Adipose tissue (tissue), 3 donors: Measurements from ENCODE around the gene CRYGN. TPM values are rescaled to one million over a fixed set of nuclear protein-coding genes. Genes with fewer than 3 reads are reported as not detected.

ENCODE experiments used
- H3K27ac ChIP-seq: one replicate; pipeline ENCODE4 v1.5.1; 2013; ENCODE audit warnings: low read depth, low read length
- WGBS, 3 donors: extraction: QIAGEN DNeasy Blood & Tissue Kit; methylation state at CpG; one replicate each; pipeline ENCODE4 v1.1.7; 2013; 5-methylcytosine and 5-hydroxymethylcytosine counted together
- polyA plus RNA-seq, 3 donors: library from polyadenylated mRNA; stranded (reverse); fragments of 200-250 nt; gene quantifications; one replicate each; pipeline ENCODE4 v1.2.3, GENCODE V29; 2013
- donor health status: healthy with polysubstance abuse.
- donor health status: Bipolar disorder and iron deficiency.
- donor health status: healthy.

Gene CRYGN
- polyA plus RNA-seq, 3 donors, result 0.34 to 0.68 TPM; not detected in 1

GRCh38 chr7:151447312-151447711 is 7.4 kb upstream of the CRYGN start:
- H3K27ac ChIP-seq, result no peak overlapping the region
- 95 to 98% (median 98%) methylated on average over 18 of the region's 18 CpGs for WGBS, 3 donors

DNA sequence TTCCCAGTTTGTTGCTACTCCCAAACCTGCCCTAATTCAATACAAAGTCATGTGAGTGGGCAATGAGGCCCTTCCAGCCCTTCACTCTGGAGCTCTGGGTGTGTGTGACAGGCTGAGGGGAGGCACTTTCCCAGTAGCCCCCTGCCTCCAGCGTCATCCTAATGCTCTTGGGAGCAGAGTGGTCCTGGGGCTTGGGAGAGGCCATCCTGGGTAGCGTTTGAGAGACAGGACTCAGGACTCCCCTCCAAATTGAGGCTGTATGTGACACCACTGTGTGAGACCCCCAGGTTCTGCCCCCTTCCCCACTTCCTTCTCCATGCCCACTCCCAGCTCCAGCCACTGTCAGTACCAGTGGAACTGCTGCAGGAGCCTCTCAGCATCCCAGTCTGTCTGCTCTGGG is 6.5 kb upstream of the CRYGN start:
- 87 to 95% (median 91%) methylated on average over 2 of the region's 2 CpGs for WGBS, 3 donors
- H3K27ac ChIP-seq, result no peak overlapping the region

- WGBS, 3 donors, result 82 to 97% (median 96%) methylated on average over 1 of the region's 1 CpG
- no peak overlapping the region for H3K27ac ChIP-seq
Measured at GRCh38 chr7:151444632-151445031, 4.7 kb upstream of the CRYGN start.

- WGBS, 3 donors, result 64 to 83% (median 73%) methylated on average over 10 of the region's 10 CpGs
- no peak overlapping the region for H3K27ac ChIP-seq
Measured at GRCh38 chr7:151442776-151443496, 3.0 kb upstream of the CRYGN start.

GRCh38 chr7:151440799-151441445 is 981 bp upstream of the CRYGN start:
- H3K27ac ChIP-seq, result no peak overlapping the region
- 43 to 61% (median 57%) methylated on average over 10 of the region's 10 CpGs for WGBS, 3 donors

DNA sequence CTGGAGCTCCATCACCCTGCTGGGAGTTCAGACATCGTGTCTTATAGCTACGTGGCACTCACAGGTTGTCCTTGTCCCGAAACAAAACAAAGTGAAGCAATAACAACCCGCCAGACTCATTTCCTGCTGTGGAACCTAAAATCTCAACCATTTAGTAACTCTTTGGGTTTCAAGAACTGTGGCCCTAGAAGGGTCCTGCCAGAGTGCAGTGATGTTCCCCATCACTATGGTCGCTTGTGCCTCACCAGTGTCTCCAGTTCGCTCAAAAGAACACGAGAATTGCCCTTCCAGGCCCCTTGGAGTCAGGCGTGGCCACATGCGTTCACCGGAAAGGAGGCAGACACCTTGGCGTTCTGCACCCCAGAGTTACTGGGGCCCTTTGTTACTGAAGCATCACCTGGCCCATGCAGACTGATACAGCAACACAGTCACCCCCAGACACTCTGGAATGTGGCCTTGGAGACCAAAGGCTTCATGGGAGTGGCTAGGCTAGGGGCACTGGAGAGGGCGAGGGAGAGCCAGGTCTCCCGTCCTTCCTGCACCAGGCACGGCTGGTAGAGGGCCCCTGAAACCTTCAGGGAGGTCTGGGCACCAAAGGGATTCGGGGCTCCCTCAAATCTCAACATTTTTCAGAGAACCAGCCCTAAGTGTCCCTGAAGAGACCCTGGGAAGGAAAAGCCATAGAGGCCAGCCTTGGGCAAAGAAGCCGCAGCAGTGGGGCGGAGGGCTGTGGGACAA is 908 bp downstream of the CRYGN start:
- H3K27ac ChIP-seq, result no peak overlapping the region

DNA sequence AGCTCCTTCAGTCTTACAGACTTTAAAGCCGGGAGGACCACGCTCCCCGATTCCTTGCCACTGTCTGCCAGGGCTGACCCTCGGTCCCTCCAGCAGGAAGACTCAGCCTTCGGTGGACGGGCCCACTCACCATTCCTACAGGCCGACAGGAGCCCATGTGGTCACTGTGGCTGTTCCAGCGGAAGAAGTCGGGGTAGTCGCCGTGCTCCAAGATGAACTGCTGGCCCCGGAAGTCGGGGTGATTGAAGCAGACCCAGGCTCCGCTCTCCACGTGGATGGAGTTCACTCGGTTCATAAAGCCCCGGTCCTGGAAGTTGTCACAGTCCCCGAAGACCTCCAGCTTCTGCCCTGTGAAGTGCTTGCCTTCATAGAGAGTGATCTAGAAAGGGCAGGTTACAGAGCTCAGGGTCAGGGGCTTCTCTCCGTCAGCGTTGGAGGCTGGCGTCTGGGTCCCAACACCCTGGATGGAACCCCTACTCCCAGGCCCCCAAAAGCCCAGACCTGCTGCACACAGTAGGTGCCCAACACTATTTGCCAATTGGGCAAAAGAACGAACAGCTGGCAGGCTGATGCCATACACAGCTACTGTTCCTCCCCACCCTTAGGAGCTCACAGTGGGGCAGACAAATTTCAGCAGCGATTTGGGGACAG is 1.9 kb downstream of the CRYGN start:
- 90 to 93% (median 92%) methylated on average over 23 of the region's 23 CpGs for WGBS, 3 donors
- H3K27ac ChIP-seq, result no peak overlapping the region

More for the DNA sequence above, 908 bp downstream of the CRYGN start:
- 88 to 93% (median 91%) methylated on average over 17 of the region's 17 CpGs for WGBS, 3 donors

GRCh38 chr7:151437159-151437553 is 2.8 kb downstream of the CRYGN start:
- H3K27ac ChIP-seq, result no peak overlapping the region
- WGBS, 3 donors, result 89 to 93% (median 91%) methylated on average over 13 of the region's 13 CpGs

DNA sequence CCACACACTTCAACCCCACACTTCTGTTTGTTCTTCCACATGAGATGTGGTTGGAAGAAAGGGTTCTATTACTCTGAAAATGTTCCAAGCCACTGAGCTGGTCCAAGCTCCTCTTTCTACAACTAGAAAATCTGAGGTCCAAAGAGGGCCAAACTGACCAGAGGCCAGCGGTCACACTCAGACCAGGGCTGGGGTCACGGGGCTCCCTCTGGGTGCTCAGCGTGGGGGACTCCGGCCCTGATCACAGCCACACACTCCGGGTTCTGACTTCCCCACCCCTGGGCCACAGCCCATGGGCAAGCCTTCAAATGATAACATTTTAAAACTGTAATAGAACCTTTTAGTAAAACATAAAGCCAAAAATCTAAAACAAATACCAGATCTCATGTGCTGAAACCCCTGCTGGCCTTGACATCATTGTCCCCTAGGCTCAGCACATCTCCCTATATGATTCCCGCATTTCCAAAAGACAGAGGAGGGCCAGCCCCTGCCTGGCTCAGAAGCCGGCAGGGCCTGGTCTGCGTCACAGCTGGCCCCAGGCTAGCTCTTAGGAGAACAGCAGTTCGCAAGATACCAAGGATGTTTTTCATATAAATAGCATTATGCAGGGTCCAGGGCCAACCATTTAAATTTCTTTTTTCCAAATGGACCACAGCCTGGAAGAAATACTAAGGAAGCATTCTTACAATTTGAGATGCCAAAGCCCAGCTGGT is 3.3 kb downstream of the CRYGN start:
- 65 to 87% (median 72%) methylated on average over 9 of the region's 9 CpGs for WGBS, 3 donors
- no peak overlapping the region for H3K27ac ChIP-seq

- 91 to 96% (median 95%) methylated on average over 11 to 15 of the region's 15 CpGs for WGBS, 3 donors
- no peak overlapping the region for H3K27ac ChIP-seq
Measured at GRCh38 chr7:151435971-151436370, 4.0 kb downstream of the CRYGN start.

- H3K27ac ChIP-seq, result no peak overlapping the region
- 66 to 90% (median 85%) methylated on average over 20 of the region's 20 CpGs for WGBS, 3 donors
Measured at GRCh38 chr7:151435103-151435916, 4.6 kb downstream of the CRYGN start.

DNA sequence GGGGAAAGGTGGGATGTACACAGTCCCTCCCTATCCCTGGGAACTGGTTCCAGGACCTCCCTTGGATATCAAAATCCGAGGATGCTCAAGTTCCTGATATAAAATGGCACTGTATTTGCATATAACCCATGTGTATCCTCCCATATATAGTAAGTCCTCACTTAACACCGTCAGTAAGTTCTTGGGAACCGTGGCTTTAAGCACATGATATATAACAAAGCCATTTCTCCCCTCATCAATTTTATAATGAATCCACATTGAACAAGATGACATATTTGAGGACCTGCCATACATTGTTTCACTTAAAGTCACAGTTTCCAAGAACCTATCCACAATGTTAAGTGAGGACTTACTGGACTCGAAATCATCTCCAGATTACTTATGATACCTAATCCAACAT is 5.4 kb downstream of the CRYGN start:
- no peak overlapping the region for H3K27ac ChIP-seq
- WGBS, 3 donors, result 88 to 92% (median 90%) methylated on average over 4 of the region's 4 CpGs

- 91 to 96% (median 96%) methylated on average over 15 of the region's 15 CpGs for WGBS, 3 donors
- no peak overlapping the region for H3K27ac ChIP-seq
Measured at GRCh38 chr7:151433721-151434400, 6.1 kb downstream of the CRYGN start.

DNA sequence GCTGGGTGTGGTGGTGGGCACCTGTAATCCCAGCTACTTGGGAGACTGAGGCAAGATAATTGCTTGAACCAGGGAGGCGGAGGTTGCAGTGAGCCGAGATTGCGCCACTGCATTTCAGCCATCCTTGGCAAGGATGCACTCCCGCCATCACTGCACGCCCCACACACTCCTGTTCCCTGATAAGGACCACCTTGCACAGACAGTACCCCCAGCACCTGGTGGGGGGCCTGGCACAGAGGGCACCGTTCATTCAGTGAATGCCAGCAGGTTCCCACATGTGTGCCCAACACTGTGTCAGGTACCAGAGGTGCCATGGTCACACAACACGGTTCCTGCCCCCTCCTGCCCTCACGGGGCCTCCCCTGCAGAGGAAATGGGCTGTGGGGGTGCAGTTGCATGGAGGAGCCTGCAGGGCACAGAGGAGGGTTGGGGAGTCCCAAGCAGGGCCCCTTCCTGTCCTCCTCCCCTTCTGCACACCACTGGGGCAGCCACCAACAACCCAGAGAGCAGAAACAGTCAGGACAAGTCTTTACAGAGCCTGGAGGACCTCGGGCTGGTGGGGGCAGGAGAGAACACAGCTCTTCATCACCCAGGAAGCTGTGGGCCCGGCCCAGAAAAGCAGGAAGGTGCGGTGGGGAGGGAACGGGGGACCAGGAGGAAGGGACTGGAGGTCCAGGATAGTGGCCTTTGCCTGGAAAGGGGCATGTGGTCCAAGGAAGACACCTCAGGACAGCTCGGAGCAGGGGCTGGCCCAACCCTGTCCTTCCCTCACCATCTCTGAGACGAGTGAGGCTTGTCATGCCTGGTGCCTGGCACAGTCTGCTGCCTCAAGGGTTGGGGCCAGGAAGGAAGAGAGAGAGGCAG is 7.1 kb downstream of the CRYGN start:
- WGBS, 3 donors, result 67 to 80% (median 67%) methylated on average over 14 of the region's 14 CpGs
- no peak overlapping the region for H3K27ac ChIP-seq

DNA sequence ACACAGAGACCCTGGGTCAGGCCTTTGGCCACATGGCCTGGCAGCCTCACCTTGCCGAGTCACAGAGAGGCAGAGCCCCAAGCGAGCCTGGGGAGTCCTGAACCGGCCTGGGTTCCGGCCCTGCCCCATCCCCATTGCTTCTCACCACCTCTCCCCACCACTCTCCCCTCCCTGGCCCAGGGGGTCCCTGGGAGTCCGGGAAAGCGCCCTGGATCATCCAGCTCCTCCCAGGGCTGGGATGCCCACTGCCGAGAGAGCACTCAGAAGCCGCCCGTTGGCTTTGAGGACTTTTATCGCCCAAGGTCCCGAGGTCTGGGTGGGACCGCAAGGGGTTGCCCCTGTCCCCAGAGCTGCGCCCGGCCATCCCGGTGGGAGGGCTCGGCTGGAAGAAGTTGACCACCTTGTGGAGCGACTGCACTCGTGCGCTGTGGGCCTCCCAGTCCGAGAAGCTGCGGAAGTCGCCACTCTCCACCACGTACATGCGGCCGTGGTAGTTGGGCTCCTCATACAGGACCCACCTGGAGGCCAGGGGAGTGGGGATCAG is 8.1 kb downstream of the CRYGN start:
- no peak overlapping the region for H3K27ac ChIP-seq
- 96 to 98% (median 96%) methylated on average over 25 of the region's 25 CpGs for WGBS, 3 donors

DNA sequence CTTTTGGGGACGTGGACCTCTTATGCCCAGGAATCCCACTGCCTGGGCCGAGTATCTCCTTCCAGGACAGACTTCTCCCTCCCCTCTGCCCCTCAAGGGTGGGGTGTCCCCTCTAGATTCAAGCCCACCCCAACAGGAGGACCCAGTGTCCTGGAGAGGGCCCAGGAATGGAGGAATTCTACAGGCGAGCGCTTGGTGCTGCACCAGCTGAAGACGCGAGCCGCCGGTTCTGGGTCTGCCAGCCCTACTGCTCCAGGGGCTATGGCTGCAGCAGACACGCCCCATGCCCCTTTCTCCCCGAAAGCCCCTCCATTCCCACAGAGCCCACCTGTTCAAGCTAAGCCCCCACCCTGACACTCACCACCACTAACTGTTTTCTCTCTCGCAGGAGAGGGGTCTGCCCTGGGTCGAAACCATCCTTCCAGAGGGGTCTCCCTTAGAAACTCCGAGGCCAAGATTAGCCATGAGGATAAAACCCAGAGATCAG is 8.6 kb downstream of the CRYGN start:
- WGBS, 3 donors, result 91 to 98% (median 96%) methylated on average over 13 of the region's 13 CpGs
- no peak overlapping the region for H3K27ac ChIP-seq
